CD14-positive monocyte (primary cell): ENCODE data around the gene EFCAB10. TPM values are rescaled to one million over a fixed set of nuclear protein-coding genes. Genes with fewer than 3 reads are reported as not detected.

ENCODE experiments used
- DNase-seq, 3 donors: peaks; one replicate each; pipeline ENCODE4 v3.0.0-alpha.2; 2011 to 2022
- H2AFZ ChIP-seq: 2 replicates; pipeline ENCODE4 v1.6.0; 2012; ENCODE audit warnings: mild to moderate bottlenecking, low read depth, low read length, inconsistent platforms; ENCODE audit not compliant: insufficient read depth, poor library complexity, severe bottlenecking
- H3K27ac ChIP-seq, 2 donors: 1 replicate in 1 of 2; 2 replicates in 1 of 2; pipeline ENCODE4 v1.5.1; 2012 to 2013; ENCODE audit warnings: low read length in 2 of 2, control low read depth in 1 of 2, inconsistent platforms in 1 of 2, low read depth in 1 of 2, mild to moderate bottlenecking in 1 of 2
- H3K27me3 ChIP-seq, 2 donors: one replicate each; pipeline versions ENCODE4 v1.6.0 to v1.6.1; 2011 to 2013; ENCODE audit warnings: low read length in 2 of 2; ENCODE audit not compliant: control insufficient read depth in 2 of 2, insufficient read depth in 2 of 2
- H3K36me3 ChIP-seq, 2 donors: replicated peaks in 1 of 2; 1 replicate in 1 of 2; 2 replicates in 1 of 2; pipeline versions ENCODE4 v1.5.1 to v1.6.1; 2012 to 2013; ENCODE audit warnings: low read length in 2 of 2, control low read depth in 1 of 2, inconsistent platforms in 1 of 2, mild to moderate bottlenecking in 1 of 2; ENCODE audit not compliant: insufficient read depth in 2 of 2, control insufficient read depth in 1 of 2
- H3K4me1 ChIP-seq, 2 donors: 1 replicate in 1 of 2; 2 replicates in 1 of 2; pipeline versions ENCODE4 v1.5.1 to v1.6.1; 2012 to 2013; ENCODE audit warnings: low read length in 2 of 2, control low read depth in 1 of 2, inconsistent platforms in 1 of 2, mild to moderate bottlenecking in 1 of 2, moderate library complexity in 1 of 2; ENCODE audit not compliant: insufficient read depth in 2 of 2, control insufficient read depth in 1 of 2
- H3K4me2 ChIP-seq: replicated peaks from 2 replicates; pipeline ENCODE3; 2012; ENCODE audit warnings: low read length, moderate library complexity, mild to moderate bottlenecking; ENCODE audit not compliant: poor library complexity, severe bottlenecking; ENCODE audit errors: extremely low read depth
- H3K4me3 ChIP-seq, 3 experiments: fragments of 200-600 bp in 1 of 3; sonication (generic) in 1 of 3; replicated peaks in 1 of 3; 1 replicate in 2 of 3; 2 replicates in 1 of 3; pipeline ENCODE4 v1.5.1; 2011 to 2013; ENCODE audit warnings: low read length in 3 of 3, mild to moderate bottlenecking in 3 of 3, control low read depth in 2 of 3, low read depth in 2 of 3, inconsistent platforms in 1 of 3, moderate library complexity in 1 of 3
- H3K79me2 ChIP-seq: 2 replicates; pipeline ENCODE4 v1.6.0; 2012; ENCODE audit warnings: mild to moderate bottlenecking, control low read depth, inconsistent platforms, low read length, moderate library complexity; ENCODE audit not compliant: insufficient read depth
- H3K9ac ChIP-seq: 2 replicates; pipeline ENCODE4 v1.6.0; 2017; ENCODE audit warnings: low read length, mild to moderate bottlenecking; ENCODE audit not compliant: insufficient read depth, poor library complexity, severe bottlenecking
- H3K9me3 ChIP-seq, 2 donors: replicated peaks in 1 of 2; 1 replicate in 1 of 2; 2 replicates in 1 of 2; pipeline versions ENCODE4 v1.5.1 to v1.6.1; 2012 to 2013; ENCODE audit warnings: low read length in 2 of 2, control low read depth in 1 of 2; ENCODE audit not compliant: control insufficient read depth in 1 of 2, insufficient read depth in 1 of 2
- H4K20me1 ChIP-seq: 2 replicates; pipeline ENCODE4 v1.6.0; 2012; ENCODE audit warnings: mild to moderate bottlenecking, low read length, control low read depth, moderate library complexity; ENCODE audit not compliant: insufficient read depth
- H3K27ac Mint-ChIP-seq, 7 donors: one replicate each; pipeline ENCODE4 v1.8.0; 2020; ENCODE audit warnings: mild to moderate bottlenecking in 7 of 7, mixed read lengths in 7 of 7, moderate library complexity in 6 of 7, inconsistent platforms in 2 of 7
- H3K27me3 Mint-ChIP-seq, 3 donors: one replicate each; pipeline ENCODE4 v1.8.0; 2021 to 2022; ENCODE audit warnings: low read depth in 3 of 3, mild to moderate bottlenecking in 3 of 3, mixed read lengths in 3 of 3, moderate library complexity in 3 of 3, inconsistent platforms in 1 of 3
- H3K36me3 Mint-ChIP-seq, 2 donors: one replicate each; pipeline ENCODE4 v1.8.0; 2020; ENCODE audit warnings: mixed read lengths in 2 of 2, inconsistent platforms in 1 of 2, mild to moderate bottlenecking in 1 of 2
- H3K4me1 Mint-ChIP-seq: one replicate; pipeline ENCODE4 v1.8.0; 2020; ENCODE audit warnings: mild to moderate bottlenecking, mixed read lengths
- H3K4me3 Mint-ChIP-seq, 2 donors: one replicate each; pipeline ENCODE4 v1.8.0; 2020; ENCODE audit warnings: mild to moderate bottlenecking in 2 of 2, mixed read lengths in 2 of 2, moderate library complexity in 1 of 2
- H3K9me3 Mint-ChIP-seq, 7 donors: one replicate each; pipeline ENCODE4 v1.8.0; 2020 to 2022; ENCODE audit warnings: mixed read lengths in 7 of 7, mild to moderate bottlenecking in 6 of 7, moderate library complexity in 6 of 7, inconsistent platforms in 2 of 7
- CTCF ChIP-seq: fragments of 200-600 bp; IDR thresholded peaks from one replicate; pipeline ENCODE4 v1.8.0; 2022; ENCODE audit warnings: antibody characterized with exemption, mild to moderate bottlenecking
- WGBS: methylation state at CpG from one replicate; pipeline ENCODE4 v1.1.5; 2013; ENCODE audit warnings: missing lambda C conversion rate; ENCODE audit not compliant: insufficient coverage; 5-methylcytosine and 5-hydroxymethylcytosine counted together
- intact Hi-C, 2 donors: fragments of 100-400 bp; cut with micrococcal nuclease; formaldehyde crosslinking; loops; one replicate each; pipeline versions ENCODE4 v1.15.0 to v1.15.1; 2023
- polyA plus RNA-seq, 3 donors: library from polyadenylated mRNA; depleted of rRNA in 1 of 3; unstranded in 2 of 3; stranded (reverse) in 1 of 3; fragments of 300-500 nt in 2 of 3; fragments of >200 nt in 1 of 3; fragmentation: Illumina TruSeq in 2 of 3; gene quantifications; 1 replicate in 2 of 3; 2 replicates in 1 of 3; pipeline ENCODE4 v1.2.3, GENCODE V29; 2012 to 2021

Gene EFCAB10
- polyA plus RNA-seq, 3 donors, result not detected

DNA sequence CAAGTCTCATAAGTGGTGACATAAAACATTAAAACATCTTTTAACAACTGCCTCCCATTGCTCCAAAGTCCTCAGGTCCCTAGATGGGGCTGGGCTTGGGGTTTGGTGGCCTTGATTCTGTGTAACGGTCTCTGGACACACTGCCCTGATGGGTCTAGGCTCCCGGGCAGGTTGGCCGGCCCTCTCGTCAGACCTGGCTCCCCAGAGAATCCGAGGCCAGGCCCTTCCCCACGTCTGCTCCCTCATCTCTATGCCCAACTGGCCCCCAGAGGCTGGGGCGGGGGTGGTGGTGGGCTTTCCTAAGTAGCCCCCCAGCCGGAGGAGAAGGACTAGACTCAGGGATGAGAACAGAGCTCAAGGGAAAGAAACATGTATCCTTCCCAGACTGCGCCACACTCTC, 31.5 kb upstream of the EFCAB10 start:
- intact Hi-C loops, result no loop called here
- H3K9me3 ChIP-seq, result no peaks in the 10 kb centered on the region
- no peak overlapping the region for H3K9ac ChIP-seq
- no peaks in the 10 kb centered on the region for H3K9me3 Mint-ChIP-seq
- 100% methylated on average over 8 of the region's 9 CpGs for WGBS
- no peaks in the 10 kb centered on the region for H3K27me3 ChIP-seq
- H2AFZ ChIP-seq, result no peak overlapping the region
- no peaks in the 10 kb centered on the region for H3K4me1 Mint-ChIP-seq
- peaks cover 0 to 2% (median 0%) of the 10 kb centered on the region in 3 donors for H3K27me3 Mint-ChIP-seq
- DNase-seq, result no peak
- no peak for TF ChIP-seq CTCF
- H3K27ac Mint-ChIP-seq, result peak overlapping the region in 1 of 7 donors; percentile 51
- no peak overlapping the region for H3K4me3 Mint-ChIP-seq
- H3K4me1 ChIP-seq, result no peaks in the 10 kb centered on the region
- no peak overlapping the region for H3K4me3 ChIP-seq
- H3K27ac ChIP-seq, result no peak overlapping the region
- H3K79me2 ChIP-seq, result no peaks in the 10 kb centered on the region
- H4K20me1 ChIP-seq, result no peaks in the 10 kb centered on the region
- peaks cover 50 to 77% of the 10 kb centered on the region in 2 donors for H3K36me3 ChIP-seq
- no peak overlapping the region for H3K4me2 ChIP-seq
- H3K36me3 Mint-ChIP-seq, result peaks cover 63 to 72% of the 10 kb centered on the region in 2 donors

- Mint-ChIP-seq H3K9me3 (no peaks in the 10 kb centered on the region), H3K36me3 (peaks cover 62 to 72% of the 10 kb centered on the region in 2 donors), H3K27me3 (peaks cover 0 to 2% (median 0%) of the 10 kb centered on the region in 3 donors), H3K4me1 (no peaks in the 10 kb centered on the region), H3K4me3 (no peak overlapping the region), H3K27ac (peak overlapping the region in 3 of 7 donors; percentile 51 to 71 (median 53))
- no peaks in the 10 kb centered on the region for H3K79me2 ChIP-seq
- 94% methylated on average over 9 of the region's 16 CpGs for WGBS
- no peaks in the 10 kb centered on the region for H3K9me3 ChIP-seq
- H3K4me1 ChIP-seq, result no peaks in the 10 kb centered on the region
- H3K4me3 ChIP-seq, result no peak overlapping the region
- no peaks in the 10 kb centered on the region for H3K27me3 ChIP-seq
- H3K36me3 ChIP-seq, result peaks cover 43 to 77% of the 10 kb centered on the region in 2 donors
- no peak overlapping the region for H3K27ac ChIP-seq
- no peak overlapping the region for H3K4me2 ChIP-seq
- TF ChIP-seq CTCF, result no peak
- no peaks in the 10 kb centered on the region for H4K20me1 ChIP-seq
- H2AFZ ChIP-seq, result no peak overlapping the region
- intact Hi-C loops, result no loop called here
- H3K9ac ChIP-seq, result no peak overlapping the region
- DNase-seq, result no peak
Observed at GRCh38 chr7:105611856-105612775, 30.8 kb upstream of the EFCAB10 start.
